ENCODE measurements around the gene PLA2G3.

The PLA2G3 gene

DNA sequence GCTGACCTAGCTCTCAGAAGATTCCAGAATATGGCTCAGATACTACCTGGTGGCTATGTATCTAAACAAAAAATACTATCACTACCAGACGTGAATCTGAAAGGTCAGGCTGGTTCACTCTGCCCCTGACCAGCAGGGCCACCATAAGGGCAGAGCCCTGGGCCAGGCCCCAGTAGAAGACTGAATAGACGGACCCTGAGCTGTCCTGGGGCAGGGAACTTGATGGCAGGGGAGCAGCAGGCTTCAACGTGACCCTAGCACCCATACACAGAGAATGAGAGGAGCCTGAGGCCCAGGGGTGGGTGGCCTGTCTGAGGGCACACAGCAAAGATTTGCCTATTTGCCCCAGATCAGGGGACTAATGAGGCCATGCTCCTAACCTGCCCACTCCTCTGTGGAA lies 13.0 kb upstream of the PLA2G3 start:
- no peak overlapping the region for H3K9ac ChIP-seq (ENCODE audit: low read length)
- no peaks in the 10 kb centered on the region for H3K79me2 ChIP-seq (ENCODE audit: low read length)
- no peaks in the 10 kb centered on the region for H3K4me1 ChIP-seq (ENCODE audit: low read length)
- no peak overlapping the region for H3K4me2 ChIP-seq (ENCODE audit: low read length)
- H4K20me1 ChIP-seq (ENCODE audit: insufficient read depth, low read length) = no peaks in the 10 kb centered on the region
- no peak for TF ChIP-seq EZH2phosphoT487 (IDR thresholded peaks at IDR 0.05; ENCODE audit: low read depth)
- TF ChIP-seq, protein P1, sequence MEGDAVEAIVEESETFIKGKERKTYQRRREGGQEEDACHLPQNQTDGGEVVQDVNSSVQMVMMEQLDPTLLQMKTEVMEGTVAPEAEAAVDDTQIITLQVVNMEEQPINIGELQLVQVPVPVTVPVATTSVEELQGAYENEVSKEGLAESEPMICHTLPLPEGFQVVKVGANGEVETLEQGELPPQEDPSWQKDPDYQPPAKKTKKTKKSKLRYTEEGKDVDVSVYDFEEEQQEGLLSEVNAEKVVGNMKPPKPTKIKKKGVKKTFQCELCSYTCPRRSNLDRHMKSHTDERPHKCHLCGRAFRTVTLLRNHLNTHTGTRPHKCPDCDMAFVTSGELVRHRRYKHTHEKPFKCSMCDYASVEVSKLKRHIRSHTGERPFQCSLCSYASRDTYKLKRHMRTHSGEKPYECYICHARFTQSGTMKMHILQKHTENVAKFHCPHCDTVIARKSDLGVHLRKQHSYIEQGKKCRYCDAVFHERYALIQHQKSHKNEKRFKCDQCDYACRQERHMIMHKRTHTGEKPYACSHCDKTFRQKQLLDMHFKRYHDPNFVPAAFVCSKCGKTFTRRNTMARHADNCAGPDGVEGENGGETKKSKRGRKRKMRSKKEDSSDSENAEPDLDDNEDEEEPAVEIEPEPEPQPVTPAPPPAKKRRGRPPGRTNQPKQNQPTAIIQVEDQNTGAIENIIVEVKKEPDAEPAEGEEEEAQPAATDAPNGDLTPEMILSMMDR (IDR thresholded peaks at IDR 0.05; ENCODE audit: low read depth, low read length) = no peak
- no peaks in the 10 kb centered on the region for H3K9me3 ChIP-seq (ENCODE audit: insufficient read depth, low read length)
- H3K27ac ChIP-seq (ENCODE audit: low read length) = no peak overlapping the region
- no peak overlapping the region for H2AFZ ChIP-seq (ENCODE audit: low read depth, low read length)
- no peaks in the 10 kb centered on the region for H3K36me3 ChIP-seq (replicated peaks; ENCODE audit: low read depth, low read length)
- no peaks in the 10 kb centered on the region for H3K27me3 ChIP-seq (ENCODE audit: low read depth, low read length)
- no peak overlapping the region for H3K4me3 ChIP-seq (ENCODE audit: low read length)

DNA sequence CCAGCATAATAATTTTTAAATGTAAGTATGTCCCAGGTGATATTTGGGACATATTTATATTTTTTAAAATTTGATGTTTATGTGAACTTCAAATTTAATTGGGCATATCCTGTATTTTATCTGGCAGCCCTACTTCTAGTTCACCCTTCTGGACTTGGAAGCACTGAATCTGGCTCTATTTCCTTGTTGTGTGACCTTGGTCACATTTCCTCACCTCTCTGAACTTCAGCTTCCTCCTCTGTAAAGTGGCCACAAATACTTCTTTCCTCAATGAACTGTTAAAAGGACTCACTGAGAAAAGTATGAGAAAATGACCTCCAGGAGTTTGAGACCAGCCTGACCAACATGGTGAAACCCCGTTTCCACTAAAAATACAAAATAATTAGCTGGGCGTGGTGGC lies 11.6 kb upstream of the PLA2G3 start:
- Histone ChIP-seq H3K9ac (ENCODE audit: low read length) (no peak overlapping the region), H3K36me3 (replicated peaks; ENCODE audit: low read depth, low read length) (no peaks in the 10 kb centered on the region), H3K79me2 (ENCODE audit: low read length) (no peaks in the 10 kb centered on the region), H2AFZ (ENCODE audit: low read depth, low read length) (no peak overlapping the region), H3K9me3 (ENCODE audit: insufficient read depth, low read length) (no peaks in the 10 kb centered on the region), H4K20me1 (ENCODE audit: insufficient read depth, low read length) (no peaks in the 10 kb centered on the region), H3K27me3 (ENCODE audit: low read depth, low read length) (no peaks in the 10 kb centered on the region), H3K27ac (ENCODE audit: low read length) (no peak overlapping the region), H3K4me3 (ENCODE audit: low read length) (no peak overlapping the region), H3K4me2 (ENCODE audit: low read length) (no peak overlapping the region), H3K4me1 (ENCODE audit: low read length) (no peaks in the 10 kb centered on the region)
- TF ChIP-seq, protein P1 (IDR thresholded peaks at IDR 0.05; ENCODE audit: low read depth, low read length) = no peak
- TF ChIP-seq EZH2phosphoT487 (IDR thresholded peaks at IDR 0.05; ENCODE audit: low read depth) = no peak

DNA sequence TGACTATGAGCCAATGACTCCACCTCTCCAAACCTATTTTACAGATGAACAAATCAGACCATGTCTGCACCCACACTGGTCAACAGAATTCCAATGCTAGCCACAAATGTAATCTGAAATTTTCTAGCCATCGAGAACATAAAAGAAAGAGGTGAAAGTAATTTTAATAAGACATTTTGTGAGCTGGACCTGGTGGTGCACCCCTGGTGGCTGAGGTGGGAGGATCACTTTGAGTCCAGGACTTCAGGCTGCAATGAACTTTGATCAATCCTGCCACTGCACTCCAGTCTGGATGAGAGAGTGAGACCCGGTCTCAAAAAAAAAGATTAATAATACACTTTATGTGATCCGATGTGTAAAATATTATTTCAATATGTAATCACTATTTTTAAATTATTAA lies 10.3 kb upstream of the PLA2G3 start:
- TF ChIP-seq, protein P1 (IDR thresholded peaks at IDR 0.05; ENCODE audit: low read depth, low read length) = peak; percentile 37
- TF ChIP-seq EZH2phosphoT487 (IDR thresholded peaks at IDR 0.05; ENCODE audit: low read depth) = no peak
- H3K4me3 ChIP-seq (ENCODE audit: low read length) = no peak overlapping the region
- H3K36me3 ChIP-seq (replicated peaks; ENCODE audit: low read depth, low read length) = no peaks in the 10 kb centered on the region
- H3K9ac ChIP-seq (ENCODE audit: low read length) = no peak overlapping the region
- no peaks in the 10 kb centered on the region for H3K79me2 ChIP-seq (ENCODE audit: low read length)
- H3K4me1 ChIP-seq (ENCODE audit: low read length) = no peaks in the 10 kb centered on the region
- no peak overlapping the region for H3K27ac ChIP-seq (ENCODE audit: low read length)
- H3K27me3 ChIP-seq (ENCODE audit: low read depth, low read length) = no peaks in the 10 kb centered on the region
- no peaks in the 10 kb centered on the region for H4K20me1 ChIP-seq (ENCODE audit: insufficient read depth, low read length)
- H2AFZ ChIP-seq (ENCODE audit: low read depth, low read length) = no peak overlapping the region
- no peaks in the 10 kb centered on the region for H3K9me3 ChIP-seq (ENCODE audit: insufficient read depth, low read length)
- no peak overlapping the region for H3K4me2 ChIP-seq (ENCODE audit: low read length)

DNA sequence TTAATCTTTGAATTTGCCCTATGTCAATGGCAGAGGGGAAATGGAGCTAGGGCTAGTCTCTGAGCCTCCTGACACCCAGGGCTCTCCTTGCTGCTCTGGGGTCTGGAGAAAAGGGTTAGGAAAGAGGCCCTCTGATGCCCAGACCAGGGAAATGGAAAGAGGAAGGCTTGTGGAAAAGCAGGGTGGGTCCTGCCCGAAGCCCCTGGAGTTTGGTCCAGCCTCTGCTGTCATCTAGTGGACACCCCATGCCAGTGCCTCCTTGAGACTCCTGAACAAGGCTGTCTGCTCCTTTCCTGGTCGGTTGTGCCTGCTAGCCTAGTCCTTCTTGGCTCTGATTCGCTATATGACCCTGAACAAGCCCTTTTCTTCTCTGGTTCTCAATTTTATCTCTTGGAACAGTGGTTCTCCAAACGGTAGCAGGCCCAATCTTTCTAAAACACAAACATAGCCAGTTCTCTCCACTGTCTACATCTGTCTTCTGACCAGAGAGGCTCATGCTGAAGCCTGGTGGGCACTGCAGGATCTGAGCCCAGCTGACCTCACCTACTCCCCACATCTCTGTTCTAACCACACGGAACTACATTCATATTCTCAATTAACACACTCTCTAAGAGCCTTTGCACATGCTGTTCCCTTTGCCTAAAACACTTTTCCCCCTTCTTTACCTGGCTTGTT lies 8.8 kb upstream of the PLA2G3 start:
- H3K4me3 ChIP-seq (ENCODE audit: low read length) = no peak overlapping the region
- TF ChIP-seq EZH2phosphoT487 (IDR thresholded peaks at IDR 0.05; ENCODE audit: low read depth) = no peak
- TF ChIP-seq, protein P1 (IDR thresholded peaks at IDR 0.05; ENCODE audit: low read depth, low read length) = peak; percentile 95
- H3K9ac ChIP-seq (ENCODE audit: low read length) = no peak overlapping the region
- 0 out of 2 replicates have a peak, but pooled peaks cover 4% of the 10 kb centered on the region for H3K27me3 ChIP-seq (ENCODE audit: low read depth, low read length)
- peak overlapping the region; percentile 91 for H2AFZ ChIP-seq (ENCODE audit: low read depth, low read length)
- no peaks in the 10 kb centered on the region for H3K36me3 ChIP-seq (replicated peaks; ENCODE audit: low read depth, low read length)
- no peak overlapping the region for H3K27ac ChIP-seq (ENCODE audit: low read length)
- H3K79me2 ChIP-seq (ENCODE audit: low read length) = no peaks in the 10 kb centered on the region
- H3K4me2 ChIP-seq (ENCODE audit: low read length) = 0 out of 2 replicates have a peak overlapping the region, but pooled peaks have one; percentile 34
- no peaks in the 10 kb centered on the region for H3K4me1 ChIP-seq (ENCODE audit: low read length)
- H4K20me1 ChIP-seq (ENCODE audit: insufficient read depth, low read length) = no peaks in the 10 kb centered on the region
- no peaks in the 10 kb centered on the region for H3K9me3 ChIP-seq (ENCODE audit: insufficient read depth, low read length)

Measured in OCI-LY3 (cell line).